Tibial nerve (tissue), 4 donors: ENCODE data around the gene THY1. TPM values are rescaled to one million over a fixed set of nuclear protein-coding genes. Genes with fewer than 3 reads are reported as not detected.
"Not testable (repeated sequence)": the region's sequence is repeated elsewhere in the genome, so short reads cannot be mapped to it uniquely, and the experiment has no call there.

ENCODE experiments used
- DNase-seq, 2 donors: peaks; one replicate each; pipeline ENCODE4 v3.0.0-alpha.2; 2019; ENCODE audit warnings: low spot score in 2 of 2
- H3K27ac ChIP-seq, 4 donors: fragments of 200-600 bp; sonication (generic) in 3 of 4; one replicate each; pipeline ENCODE4 v1.5.1; 2017 to 2019; ENCODE audit warnings: mild to moderate bottlenecking in 1 of 4
- H3K27me3 ChIP-seq, 2 donors: fragments of 200-600 bp; sonication (generic) in 1 of 2; one replicate each; pipeline versions ENCODE4 v1.5.1 to v1.6.0; 2017 to 2019
- H3K36me3 ChIP-seq, 3 donors: fragments of 200-600 bp; sonication (generic); one replicate each; pipeline ENCODE4 v1.5.1; 2018 to 2019
- H3K4me1 ChIP-seq, 4 donors: fragments of 200-600 bp; sonication (generic) in 3 of 4; one replicate each; pipeline ENCODE4 v1.5.1; 2017 to 2019
- H3K4me3 ChIP-seq, 4 donors: fragments of 200-600 bp; sonication (generic) in 3 of 4; one replicate each; pipeline ENCODE4 v1.5.1; 2017 to 2019; ENCODE audit warnings: mild to moderate bottlenecking in 1 of 4, moderate library complexity in 1 of 4
- H3K9me3 ChIP-seq, 4 donors: fragments of 200-600 bp; sonication (generic) in 3 of 4; one replicate each; pipeline ENCODE4 v1.5.1; 2017 to 2019
- EP300 ChIP-seq, 2 donors: sonication (generic); formaldehyde crosslinking; IDR thresholded peaks; one replicate each; pipeline ENCODE4 v1.6.1; 2017; ENCODE audit warnings: antibody characterized with exemption in 2 of 2, mild to moderate bottlenecking in 1 of 2
- POLR2A ChIP-seq, 2 donors: fragments of 450-650 bp; IDR thresholded peaks; one replicate each; pipeline ENCODE4 v1.6.1; 2017; ENCODE audit warnings: antibody characterized with exemption in 2 of 2, mild to moderate bottlenecking in 2 of 2, moderate library complexity in 2 of 2
- WGBS, 2 donors: methylation state at CpG; one replicate each; pipeline ENCODE4 v1.1.5; 2018; 5-methylcytosine and 5-hydroxymethylcytosine counted together
- total RNA-seq, 4 donors: library from RNA; depleted of rRNA; stranded (reverse); fragments of >200 nt; gene quantifications; one replicate each; pipeline ENCODE4 v1.1.0, GENCODE V29; 2016
- TF ChIP-seq, protein P1 (sequence below), 5 experiments: fragments of 200-600 bp in 3 of 5; fragments of 450-650 bp in 2 of 5; sonication (generic) in 3 of 5; IDR thresholded peaks; one replicate each; pipeline ENCODE4 v1.5.1; 2016 to 2019; ENCODE audit warnings: antibody characterized with exemption in 5 of 5, mild to moderate bottlenecking in 3 of 5, moderate library complexity in 2 of 5

The THY1 gene
- total RNA-seq, 4 donors from 2014 or later: 0.63 to 12.9 (median 11.1) TPM; not detected in 1

DNA sequence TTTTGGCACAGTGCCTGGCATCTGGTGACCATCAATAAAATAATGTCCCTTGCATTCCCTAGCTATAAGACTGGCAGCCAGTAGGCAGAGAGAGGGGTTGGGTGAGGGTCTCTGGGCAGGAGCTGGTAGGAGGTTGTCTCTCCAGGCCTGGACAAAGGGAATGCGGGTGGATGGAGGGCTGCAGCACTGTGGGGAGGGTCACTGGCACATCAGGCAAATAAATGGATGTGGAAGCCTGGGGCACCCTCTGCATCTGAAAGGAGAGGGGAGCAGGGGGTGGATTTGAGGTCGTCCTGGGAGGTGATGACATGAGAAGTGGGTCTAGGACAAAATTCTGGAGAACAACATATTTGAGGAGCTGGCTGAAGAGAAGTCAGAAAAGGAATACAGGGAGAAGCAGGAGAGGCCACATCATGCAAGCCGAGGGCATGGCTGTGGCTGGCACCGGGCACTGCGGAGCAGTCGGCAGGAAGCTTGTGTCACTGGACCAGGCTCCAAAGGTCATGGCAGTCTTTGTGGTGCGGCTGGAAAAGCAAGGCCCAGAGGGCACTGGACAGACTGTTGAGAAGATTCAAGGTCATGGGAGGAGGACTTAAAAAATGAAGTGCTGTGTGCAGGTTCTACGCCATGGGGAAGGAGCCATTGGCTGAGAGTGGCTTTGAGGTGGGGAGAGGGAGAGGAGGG lies 36.5 kb upstream of the THY1 start:
- H3K4me3 ChIP-seq: no peak overlapping the region
- H3K9me3 ChIP-seq: peaks cover 0 to 2% (median 0%) of the 10 kb centered on the region in 4 donors
- H3K36me3 ChIP-seq: no peaks in the 10 kb centered on the region
- H3K27me3 ChIP-seq: no peaks in the 10 kb centered on the region
- TF ChIP-seq, protein P1, sequence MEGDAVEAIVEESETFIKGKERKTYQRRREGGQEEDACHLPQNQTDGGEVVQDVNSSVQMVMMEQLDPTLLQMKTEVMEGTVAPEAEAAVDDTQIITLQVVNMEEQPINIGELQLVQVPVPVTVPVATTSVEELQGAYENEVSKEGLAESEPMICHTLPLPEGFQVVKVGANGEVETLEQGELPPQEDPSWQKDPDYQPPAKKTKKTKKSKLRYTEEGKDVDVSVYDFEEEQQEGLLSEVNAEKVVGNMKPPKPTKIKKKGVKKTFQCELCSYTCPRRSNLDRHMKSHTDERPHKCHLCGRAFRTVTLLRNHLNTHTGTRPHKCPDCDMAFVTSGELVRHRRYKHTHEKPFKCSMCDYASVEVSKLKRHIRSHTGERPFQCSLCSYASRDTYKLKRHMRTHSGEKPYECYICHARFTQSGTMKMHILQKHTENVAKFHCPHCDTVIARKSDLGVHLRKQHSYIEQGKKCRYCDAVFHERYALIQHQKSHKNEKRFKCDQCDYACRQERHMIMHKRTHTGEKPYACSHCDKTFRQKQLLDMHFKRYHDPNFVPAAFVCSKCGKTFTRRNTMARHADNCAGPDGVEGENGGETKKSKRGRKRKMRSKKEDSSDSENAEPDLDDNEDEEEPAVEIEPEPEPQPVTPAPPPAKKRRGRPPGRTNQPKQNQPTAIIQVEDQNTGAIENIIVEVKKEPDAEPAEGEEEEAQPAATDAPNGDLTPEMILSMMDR (IDR thresholded peaks at IDR 0.05): no peak
- TF ChIP-seq EP300 (IDR thresholded peaks at IDR 0.05): no peak
- H3K27ac ChIP-seq: peak overlapping the region in 2 of 4 donors; percentile 38 to 62
- WGBS, 2 donors: 72% methylated on average over 8 of the region's 8 CpGs
- no peak for DNase-seq
- H3K4me1 ChIP-seq: peaks cover 0 to 22% (median 0%) of the 10 kb centered on the region in 4 donors

- peaks cover 0 to 11% (median 0%) of the 10 kb centered on the region in 4 donors for H3K4me1 ChIP-seq
- H3K27ac ChIP-seq, DNase-seq, H3K9me3 ChIP-seq, H3K27me3 ChIP-seq, H3K4me3 ChIP-seq, H3K36me3 ChIP-seq: not testable (repeated sequence)
- 72 to 76% methylated on average over 6 of the region's 6 CpGs for WGBS, 2 donors
Measured at GRCh38 chr11:119455708-119456107, 32.7 kb upstream of the THY1 start.

GRCh38 chr11:119455241-119455640 lies 32.3 kb upstream of the THY1 start:
- not testable (repeated sequence) for H3K36me3 ChIP-seq, DNase-seq, H3K9me3 ChIP-seq, H3K4me3 ChIP-seq, H3K27me3 ChIP-seq, H3K4me1 ChIP-seq, H3K27ac ChIP-seq
- 48 to 57% methylated on average over 4 of the region's 4 CpGs for WGBS, 2 donors

DNA sequence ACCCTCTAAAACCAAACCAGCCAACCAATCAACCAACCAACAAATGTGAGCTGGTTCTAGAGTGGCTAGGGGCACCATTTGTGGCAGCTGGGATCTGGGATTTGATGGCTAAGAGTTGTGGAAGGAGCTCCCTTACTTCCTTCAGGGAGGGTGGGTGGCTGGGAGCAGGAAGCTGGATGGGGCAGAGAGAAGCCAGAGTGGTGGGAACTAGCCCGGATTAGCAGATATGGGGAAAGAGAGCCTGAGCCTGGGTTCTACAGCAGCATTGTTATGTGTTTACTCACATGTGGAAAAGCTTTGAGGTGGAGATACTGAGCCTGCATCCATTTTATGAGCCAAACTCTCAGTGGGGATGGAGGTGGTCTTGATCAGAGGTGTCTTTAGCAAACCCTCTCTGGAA lies 30.9 kb upstream of the THY1 start:
- TF ChIP-seq EP300 (IDR thresholded peaks at IDR 0.05) (no peak), POLR2A (IDR thresholded peaks at IDR 0.05) (no peak)
- TF ChIP-seq, protein P1 (IDR thresholded peaks at IDR 0.05): no peak
- no peak for DNase-seq
- no peaks in the 10 kb centered on the region for H3K9me3 ChIP-seq
- no peak overlapping the region for H3K4me3 ChIP-seq
- H3K36me3 ChIP-seq: no peaks in the 10 kb centered on the region
- 77 to 100% methylated on average over 1 of the region's 1 CpG for WGBS, 2 donors
- H3K4me1 ChIP-seq: no peaks in the 10 kb centered on the region
- no peak overlapping the region for H3K27ac ChIP-seq
- H3K27me3 ChIP-seq: no peaks in the 10 kb centered on the region

DNA sequence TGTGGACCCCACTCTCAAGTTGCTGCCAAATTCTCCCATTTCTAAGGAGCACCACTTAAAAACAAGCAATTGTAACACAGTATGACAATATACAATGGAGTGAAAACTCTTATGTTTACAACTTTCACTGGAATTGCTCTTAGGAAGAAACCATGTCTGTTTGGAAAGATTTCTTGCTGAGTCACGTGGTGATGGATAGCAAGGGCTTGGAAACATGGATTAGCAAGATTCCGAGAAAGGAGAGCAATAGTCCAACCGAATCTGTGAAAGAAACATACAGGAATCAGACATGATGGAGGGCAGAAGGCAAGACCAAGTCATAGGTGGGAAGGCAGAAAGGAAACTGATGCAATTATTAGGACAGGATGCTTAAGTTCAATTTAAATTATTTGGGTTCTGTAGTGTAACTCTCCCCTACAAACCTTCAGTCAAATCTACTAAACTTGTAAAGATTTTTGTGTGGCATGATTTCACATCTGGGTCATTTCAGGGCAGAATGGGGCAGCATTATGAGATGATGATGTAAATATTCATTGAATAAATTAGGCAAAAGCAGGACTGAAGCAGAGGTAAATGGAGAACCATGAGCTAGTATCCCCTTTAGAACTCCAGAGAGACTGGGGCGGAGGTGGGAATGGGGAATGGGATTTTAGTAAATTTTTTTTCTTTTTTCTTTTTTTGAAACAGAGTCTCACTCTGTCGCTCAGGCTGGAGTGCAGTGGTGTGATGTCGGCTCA lies 27.8 kb upstream of the THY1 start:
- 80 to 81% methylated on average over 6 of the region's 6 CpGs for WGBS, 2 donors

GRCh38 chr11:119449498-119449897 lies 26.5 kb upstream of the THY1 start:
- H3K4me3 ChIP-seq: no peak overlapping the region
- H3K9me3 ChIP-seq: no peaks in the 10 kb centered on the region
- no peaks in the 10 kb centered on the region for H3K27me3 ChIP-seq
- no peaks in the 10 kb centered on the region for H3K4me1 ChIP-seq
- no peak for TF ChIP-seq EP300 (IDR thresholded peaks at IDR 0.05)
- WGBS, 2 donors: 81 to 89% methylated on average over 3 of the region's 3 CpGs
- no peak for DNase-seq
- H3K36me3 ChIP-seq: no peaks in the 10 kb centered on the region
- no peak overlapping the region for H3K27ac ChIP-seq

More for the DNA sequence above, 27.8 kb upstream of the THY1 start:
- H3K27me3 ChIP-seq: no peaks in the 10 kb centered on the region
- H3K36me3 ChIP-seq: no peaks in the 10 kb centered on the region
- no peak overlapping the region for H3K27ac ChIP-seq
- no peaks in the 10 kb centered on the region for H3K4me1 ChIP-seq
- no peak overlapping the region for H3K4me3 ChIP-seq
- no peaks in the 10 kb centered on the region for H3K9me3 ChIP-seq
- TF ChIP-seq EP300 (IDR thresholded peaks at IDR 0.05): no peak
- no peak for TF ChIP-seq POLR2A (IDR thresholded peaks at IDR 0.05)
- TF ChIP-seq, protein P1 (IDR thresholded peaks at IDR 0.05): no peak
- no peak for DNase-seq
